Stimulated activated CD8-positive, alpha-beta memory T cell treated with anti-CD3 and anti-CD28 coated beads, Interleukin-7, amount 100 ng/mL, for 24 hours (primary cell): ENCODE data around the gene MICAL2.

Source experiments
- DNase-seq: peaks from one replicate; pipeline ENCODE4 v3.0.0-alpha.2; 2020; ENCODE audit warnings: low read depth

MICAL2 gene

DNA sequence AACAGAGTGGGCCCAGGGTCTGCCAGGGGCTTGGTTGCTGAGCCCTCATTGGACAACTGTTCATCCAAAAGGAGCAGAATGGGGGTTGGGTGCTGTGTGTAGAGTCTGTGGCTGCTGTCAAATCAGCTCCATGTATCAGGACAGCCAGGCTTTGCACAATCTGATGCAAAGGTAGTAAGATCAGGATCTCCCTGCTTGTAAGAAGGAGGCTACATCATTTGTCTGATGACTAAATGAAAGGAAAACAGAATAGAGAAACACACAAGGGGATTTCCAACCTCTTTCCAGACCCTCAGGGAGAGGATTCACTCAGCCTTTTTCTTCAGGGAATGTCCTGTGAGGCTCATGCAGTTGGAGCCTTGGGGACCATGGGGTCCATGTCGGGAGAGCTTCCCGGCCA is 7.2 kb downstream of the MICAL2 start:
- DNase-seq = no peak

DNA sequence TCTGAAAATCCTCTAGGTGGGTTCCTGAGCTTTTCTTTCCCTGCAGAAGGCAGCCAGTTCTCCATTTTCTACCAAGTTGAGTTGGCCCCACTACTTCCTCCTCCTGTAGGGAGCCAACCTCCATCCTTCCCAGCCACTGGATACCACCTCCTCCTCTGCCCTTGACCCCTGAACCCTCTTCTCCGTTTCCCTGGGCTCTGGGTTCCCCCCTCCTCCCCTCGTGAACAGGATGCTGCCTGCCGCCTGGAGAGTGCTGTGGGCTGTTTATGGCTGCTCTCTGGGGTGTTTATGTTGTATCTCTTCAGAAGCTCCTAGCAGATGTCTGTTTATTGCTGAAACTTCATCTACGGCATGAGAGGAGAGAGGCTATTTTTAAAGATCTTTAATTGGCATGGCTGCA is 8.6 kb downstream of the MICAL2 start:
- DNase-seq = no peak

DNA sequence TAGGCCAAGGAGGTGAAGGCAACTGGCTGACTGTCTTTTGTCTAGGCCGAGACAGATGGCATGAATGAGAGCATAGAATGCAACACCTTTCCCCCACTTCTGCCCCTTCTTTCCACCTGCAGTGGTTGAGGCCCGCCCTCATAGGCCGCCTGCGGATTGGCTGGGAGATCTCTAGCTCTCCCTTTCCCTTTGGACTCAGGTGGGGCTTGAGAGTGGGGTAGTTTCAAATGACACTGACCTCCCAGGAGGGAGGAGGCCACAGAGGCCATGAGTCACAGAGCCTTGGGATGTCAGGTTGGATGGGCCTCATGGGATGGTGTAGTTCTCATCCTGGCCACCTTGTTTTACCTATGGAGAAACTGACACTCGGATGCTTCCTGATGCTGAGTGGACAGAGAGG is 9.1 kb downstream of the MICAL2 start:
- no peak for DNase-seq

DNA sequence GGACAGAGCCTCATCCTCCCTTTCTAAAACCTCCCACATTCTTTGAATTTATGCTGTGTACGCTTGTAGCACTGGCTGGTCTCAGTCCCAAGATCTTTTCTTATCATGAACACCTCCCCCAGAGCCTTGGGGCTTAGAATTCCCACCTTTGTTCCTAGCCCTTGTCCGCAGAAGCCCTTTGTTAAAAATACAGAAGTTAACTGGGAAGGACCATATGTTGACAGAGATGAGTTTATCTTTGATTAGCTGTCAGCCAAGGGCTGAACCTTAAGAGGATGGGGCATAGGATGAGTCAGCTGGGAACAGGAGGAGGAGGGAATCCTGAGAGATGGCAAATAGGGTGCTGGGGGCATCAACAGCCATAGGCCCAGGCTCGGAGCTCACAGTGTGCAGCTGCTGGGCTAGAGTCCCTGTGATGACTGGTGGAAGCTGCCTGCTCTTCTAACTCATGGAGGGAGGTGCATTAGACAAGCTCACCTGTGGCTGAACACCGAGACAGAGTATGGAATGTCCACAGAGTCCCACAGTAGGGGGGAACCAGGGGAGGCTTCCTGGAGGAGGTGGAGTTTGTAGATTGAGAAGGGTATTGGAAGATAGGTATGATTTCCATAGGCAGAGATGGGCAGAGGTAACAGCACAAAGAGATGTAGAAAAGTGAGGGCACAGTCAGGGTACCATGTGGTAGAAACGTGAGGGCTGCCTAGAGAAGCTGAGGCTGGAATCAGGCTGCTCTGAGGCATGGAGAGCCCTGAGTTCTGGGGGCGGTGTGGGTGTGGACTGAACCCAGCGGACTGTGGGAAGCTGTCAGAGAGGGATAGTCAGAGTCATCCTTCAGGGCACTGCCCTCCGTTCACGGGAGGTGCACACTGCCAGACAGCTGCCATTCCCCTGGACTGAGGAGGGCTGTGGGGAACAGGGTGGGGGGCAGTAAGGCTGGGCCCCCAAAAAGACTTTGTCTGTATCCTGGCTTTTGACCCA is 9.9 kb downstream of the MICAL2 start:
- DNase-seq = no peak

DNA sequence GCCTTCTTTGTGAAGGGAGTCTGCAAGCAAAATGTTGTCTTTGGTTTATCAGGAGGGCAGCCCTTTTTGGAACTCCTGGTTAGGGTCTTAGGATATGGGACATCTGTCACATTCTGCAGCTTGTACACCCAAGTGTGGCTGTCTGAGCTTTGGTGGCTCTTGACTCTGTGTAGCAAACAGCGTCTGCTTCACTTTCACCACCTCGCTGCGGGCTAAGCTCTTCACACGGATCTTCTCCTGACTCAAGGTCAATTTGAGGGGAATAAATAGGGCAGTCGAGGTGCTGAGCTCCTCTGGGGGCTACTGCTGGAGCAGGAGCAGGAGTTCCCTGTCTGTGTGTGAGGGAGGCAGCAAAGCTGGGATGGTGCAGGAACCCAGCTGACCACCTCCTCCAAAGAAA is 10.6 kb downstream of the MICAL2 start:
- no peak for DNase-seq

DNA sequence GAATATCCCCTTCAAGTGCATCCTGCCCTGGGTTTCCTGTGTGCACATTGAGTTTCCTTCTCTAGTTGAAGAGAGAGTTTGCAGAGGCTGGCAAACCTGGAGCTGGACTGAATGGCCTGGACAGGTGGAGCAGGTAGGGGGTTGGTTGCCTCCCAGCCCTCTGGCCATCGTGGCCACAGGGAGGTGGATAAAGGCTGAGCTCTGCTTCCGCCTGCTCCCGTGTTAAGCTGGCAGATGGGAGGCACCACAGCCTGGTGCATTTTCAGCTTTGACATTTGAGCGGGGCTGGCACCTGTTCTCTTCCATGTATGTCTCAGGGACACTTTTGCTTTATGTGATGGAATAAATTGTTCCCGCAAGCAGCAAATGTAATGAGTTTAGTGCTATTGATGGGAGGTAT is 11.1 kb downstream of the MICAL2 start:
- DNase-seq = no peak

DNA sequence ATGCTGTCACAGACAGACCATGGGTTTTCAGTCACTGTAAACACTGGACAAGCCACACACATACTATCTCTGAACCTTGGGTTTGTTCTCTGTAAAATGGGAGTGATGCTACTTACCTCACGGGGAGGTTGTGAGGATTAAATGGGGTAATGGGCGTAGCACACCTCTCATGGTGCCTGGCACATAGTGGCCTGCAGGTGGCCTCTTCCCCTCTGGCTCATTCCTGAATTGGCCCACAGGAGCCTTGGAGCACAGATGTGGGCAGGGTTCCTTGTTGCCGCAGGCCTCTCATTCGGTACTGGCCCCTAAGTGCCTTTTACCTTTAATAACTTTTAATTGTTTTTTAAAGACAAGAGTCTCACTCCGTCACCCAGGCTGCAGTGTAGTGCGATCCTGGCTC is 11.7 kb downstream of the MICAL2 start:
- DNase-seq = no peak

DNA sequence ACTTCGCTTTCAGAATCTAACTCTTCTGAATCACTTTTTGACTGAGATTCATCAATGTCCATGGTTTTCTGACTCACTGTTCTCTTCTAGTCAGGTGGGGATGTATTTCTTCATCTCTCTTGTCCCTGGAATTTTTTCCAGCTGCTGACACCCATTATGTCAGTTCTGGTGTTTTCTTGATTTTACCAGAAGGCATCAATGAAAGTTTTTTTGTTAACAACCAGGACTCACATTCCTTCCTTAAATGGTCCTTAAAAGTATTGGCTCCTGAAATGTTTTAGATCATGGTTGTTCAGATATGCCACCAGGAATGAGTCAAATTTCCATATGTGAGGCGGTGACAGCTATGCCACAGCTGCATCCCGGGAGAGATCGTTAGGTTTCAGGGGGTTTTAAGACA is 12.9 kb downstream of the MICAL2 start:
- DNase-seq = no peak

DNA sequence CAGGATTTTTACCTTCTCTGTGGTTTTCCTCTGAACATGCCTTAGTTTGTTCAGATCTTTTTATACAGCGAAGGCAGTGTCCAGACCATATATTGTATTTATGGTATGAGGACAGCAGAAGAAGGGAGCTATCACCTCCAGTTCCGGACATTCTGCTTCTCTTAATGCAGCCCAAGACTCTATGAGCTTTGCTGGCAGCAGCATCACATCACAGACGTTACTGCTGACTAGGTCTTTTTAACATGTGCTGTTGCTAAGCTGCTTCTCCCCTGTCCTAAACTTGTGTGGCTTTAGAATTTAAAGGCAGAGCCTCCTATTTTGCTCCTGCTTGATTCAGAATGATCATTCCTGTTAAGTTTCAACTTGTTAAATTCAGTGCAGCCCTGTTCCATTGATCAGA is 13.4 kb downstream of the MICAL2 start:
- no peak for DNase-seq

DNA sequence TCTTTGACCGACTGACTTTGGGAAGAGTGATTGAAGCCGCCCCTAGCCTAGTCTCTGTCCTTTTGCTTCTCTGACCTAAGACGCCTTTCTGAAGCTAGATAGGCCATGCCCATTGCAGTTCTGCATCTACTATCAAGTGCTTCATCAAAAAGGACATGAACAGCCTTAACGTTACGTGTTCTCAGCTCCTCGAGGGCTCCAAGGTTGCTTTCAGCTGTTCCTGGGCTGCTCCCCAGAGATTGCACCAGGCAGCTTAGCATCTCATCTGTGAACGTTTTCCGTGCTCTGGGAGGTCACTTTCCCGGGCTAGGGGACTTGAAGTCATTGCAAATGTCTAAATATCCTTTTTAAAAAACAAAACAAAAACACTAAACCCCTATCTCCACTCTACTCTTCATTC is 13.9 kb downstream of the MICAL2 start:
- no peak for DNase-seq

DNA sequence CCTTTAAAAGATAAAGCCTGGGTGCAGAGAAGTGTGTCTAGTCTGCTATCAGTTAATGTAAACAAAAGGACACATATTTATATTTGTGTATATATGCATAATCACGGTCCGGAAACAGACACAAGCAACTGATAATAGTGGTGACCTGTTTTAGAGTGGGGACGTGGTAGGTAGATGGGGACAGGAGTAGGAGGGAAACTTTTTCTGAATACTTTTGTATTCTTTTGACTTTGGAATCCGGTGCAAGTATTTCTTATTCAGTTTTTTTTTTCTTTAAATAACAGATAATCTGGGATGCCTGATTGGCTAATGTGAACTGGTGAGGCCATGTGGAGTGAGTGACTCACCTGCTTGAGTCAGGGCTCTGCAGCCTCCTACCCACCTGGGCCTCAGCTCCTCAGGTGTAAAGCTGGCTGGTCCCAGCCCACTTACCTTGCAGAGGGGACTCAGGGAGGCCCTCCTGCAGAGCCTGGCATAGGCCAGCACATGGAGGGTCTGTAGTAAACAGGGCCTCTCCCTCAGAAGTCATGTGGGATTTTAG is 15.3 kb downstream of the MICAL2 start:
- DNase-seq = no peak

DNA sequence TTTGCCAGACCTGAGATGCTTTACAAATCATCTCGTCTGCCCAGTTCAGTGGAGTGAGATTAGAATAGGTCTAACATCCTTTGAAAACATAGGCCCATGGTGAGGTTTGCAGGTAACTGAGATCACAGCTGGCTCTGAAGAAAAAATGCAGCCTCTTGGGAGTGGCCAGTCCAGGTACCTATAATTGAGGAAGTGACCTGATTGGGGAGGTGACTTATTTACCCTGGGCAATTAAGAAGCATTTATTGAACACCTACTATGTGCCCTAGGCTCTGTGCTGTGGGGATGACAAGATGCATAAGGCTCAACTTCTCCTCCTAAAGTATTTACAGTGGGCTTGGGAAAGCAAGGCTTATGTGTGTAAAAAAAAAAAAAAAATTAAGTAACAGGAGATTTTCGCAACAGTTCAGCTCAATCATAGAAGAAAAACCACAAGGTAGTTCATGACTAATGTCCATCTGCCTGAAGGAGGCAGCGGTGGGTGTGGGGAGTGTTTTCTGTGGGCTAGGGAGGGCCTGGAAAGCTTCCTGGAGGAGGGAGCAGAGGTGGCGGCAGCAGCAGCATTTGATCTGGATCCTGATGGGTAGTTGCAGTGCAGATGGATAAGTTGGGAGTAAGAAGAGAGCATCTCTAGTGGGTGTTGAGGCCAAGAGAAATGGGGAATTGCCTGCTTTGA is 16.1 kb downstream of the MICAL2 start:
- no peak for DNase-seq

DNA sequence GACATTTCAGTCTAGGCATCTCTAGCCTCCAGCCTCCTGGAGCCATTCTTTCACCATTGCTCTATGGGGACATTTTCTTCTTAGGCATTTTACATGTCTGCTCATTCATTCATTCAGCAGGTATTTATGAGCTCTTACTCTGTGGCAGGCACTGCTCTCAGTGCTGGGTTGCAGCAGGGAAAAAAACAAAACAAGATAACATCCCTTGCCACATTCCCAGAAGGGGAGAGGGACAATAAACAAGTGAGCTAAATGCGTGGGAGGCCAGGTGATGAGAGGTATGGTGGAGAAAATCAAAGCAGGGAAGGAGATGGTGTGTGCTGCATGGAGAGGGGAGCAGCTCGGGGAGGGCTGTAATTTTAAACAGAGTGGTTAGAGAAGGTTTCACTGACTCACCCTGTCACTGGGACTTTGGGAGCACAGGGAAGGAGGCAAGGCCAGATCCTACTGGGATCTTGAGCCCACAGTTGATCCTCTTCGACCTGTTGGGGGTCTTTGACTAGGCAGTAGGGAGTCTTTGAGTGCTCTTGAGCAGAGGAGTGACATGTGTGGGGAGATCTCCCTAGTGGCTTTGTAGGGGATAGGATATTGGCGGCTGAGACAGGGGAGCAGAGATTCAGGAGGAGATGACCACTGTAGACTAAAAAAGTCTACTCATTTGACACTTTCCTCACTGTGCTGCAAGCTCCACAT is 17.0 kb downstream of the MICAL2 start:
- no peak for DNase-seq

DNA sequence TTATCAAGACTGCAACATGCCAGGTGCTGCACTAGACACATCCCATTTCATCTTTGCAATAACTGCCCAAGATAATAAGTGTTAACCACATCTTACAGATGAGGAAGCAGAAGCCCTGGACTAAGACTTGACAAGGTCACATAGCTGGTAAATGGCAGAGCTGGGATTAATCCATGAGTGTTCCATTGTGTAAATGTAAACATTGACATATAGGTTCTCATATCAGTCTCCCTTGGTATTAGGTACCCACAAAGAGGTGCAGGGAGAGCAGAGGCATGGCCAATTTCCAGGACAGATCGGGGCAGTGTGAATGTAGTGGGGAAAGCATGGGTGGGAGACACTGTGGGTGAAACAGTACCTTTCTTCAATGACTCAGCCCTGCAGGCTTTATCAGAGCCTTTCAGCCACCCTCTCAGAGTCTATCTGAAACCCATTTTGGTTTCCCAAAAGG is 17.9 kb downstream of the MICAL2 start:
- DNase-seq = no peak

DNA sequence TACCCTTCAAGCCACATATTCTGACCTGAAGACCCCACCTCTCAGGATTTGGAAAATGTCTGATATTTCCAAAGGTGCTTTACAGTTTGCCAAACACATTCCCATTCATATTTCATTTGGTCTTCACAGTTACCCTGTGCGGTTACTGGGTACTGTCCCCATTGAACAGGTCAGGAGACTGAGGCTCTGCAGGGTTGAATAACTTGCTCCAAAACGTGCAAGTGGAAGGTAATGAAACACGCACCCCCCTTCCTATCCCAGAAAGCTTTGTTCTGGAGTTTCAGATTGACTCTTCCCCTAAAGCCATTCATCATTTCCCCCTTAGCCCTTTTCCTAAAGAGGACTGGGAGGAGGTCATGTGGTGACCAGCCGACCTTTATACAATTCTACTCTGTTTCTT is 18.8 kb downstream of the MICAL2 start:
- no peak for DNase-seq

DNA sequence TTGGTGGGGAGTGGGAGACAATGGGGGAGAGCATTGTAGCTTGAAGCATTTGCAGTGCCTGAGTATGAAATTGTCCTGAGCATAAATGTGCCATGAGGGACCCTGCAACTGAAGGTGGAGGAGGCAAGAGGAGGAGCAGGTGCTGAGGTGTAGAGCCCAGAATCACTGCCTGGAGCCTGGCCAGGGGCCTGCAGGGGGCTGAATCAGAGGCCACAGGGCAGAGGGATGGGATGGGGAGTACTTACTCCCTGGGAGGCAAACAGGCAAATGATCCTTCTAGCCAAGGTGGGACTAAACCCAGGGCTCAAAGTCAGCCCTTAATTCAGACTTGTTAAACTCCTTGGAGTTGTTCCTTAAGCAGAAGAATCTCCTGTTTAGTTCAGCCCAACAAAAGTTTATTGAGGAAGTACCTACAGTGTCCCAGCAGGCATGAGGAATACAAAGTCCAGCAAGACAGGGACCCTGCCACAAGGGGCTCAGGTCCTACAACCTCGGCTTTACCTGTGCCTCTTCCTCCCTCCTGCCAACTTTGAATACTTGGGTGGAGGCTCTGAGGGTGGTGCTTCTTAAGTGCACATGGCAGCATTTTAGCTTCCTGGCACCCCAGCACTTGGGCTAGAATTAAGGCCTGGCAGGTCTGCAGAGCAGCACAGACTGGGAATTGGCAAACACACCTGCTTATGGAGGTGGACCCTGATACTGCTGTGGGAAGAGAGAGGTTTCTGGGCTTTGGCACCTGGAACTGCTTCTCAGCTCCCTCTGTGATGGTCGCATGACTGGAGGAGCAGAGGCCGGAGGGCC is 20.0 kb downstream of the MICAL2 start:
- no peak for DNase-seq

DNA sequence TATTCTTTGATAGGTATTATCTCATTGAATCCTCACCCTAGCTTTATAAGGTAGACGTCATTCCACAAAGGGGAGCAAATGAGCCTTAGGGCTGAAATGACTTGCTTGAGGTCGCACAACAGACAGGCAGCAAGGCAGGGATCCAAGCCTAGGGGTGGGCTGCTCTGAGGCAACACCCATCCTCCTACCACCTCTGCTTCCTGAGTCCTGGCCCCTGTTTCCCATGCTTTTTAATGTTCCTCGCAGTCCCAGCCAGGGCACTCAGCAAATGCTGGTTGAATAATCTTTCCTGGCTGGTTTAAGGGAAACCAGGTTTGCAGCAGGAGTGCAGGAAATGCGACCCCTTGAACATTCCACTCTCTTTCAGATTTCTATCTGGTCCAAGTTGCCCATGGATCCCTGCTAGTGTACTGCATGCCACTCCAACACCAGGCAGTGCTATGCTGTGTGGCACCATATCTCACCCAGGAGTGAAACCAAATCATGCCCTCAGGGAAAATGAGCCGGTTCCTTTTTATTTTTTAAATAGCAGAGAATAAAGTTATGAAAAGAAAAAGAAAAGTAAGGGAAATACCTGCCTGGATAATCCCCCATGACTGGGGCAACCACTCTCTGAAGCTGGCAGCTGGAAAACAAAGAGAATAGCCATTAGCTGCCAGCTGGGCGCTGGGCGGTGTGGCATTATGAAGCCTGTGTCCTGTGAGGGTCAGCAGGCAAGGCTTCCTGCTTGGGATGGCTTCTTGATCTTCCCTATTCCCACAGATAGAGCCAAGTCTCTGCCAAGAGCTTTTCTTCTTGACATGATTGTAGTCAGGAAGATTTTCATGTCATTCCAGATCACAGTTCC is 21.8 kb downstream of the MICAL2 start:
- no peak for DNase-seq

DNA sequence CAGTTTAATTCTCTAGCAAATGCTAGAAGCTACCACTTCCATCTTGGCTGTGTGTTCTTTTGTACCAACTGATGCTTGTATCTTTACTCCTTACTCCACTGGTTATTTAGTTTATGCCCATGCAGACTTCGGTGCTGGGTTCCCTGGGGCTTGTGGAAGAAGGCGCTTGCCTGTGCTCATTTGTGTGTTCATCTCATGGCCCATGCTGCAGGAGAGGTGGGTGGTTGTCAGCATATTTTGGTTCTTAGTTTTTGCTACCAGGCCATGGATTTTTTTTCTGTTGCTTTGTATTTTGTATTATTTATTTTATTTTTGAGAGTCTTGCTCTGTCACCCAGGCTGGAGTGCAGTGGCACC is 22.4 kb downstream of the MICAL2 start:
- no peak for DNase-seq

DNA sequence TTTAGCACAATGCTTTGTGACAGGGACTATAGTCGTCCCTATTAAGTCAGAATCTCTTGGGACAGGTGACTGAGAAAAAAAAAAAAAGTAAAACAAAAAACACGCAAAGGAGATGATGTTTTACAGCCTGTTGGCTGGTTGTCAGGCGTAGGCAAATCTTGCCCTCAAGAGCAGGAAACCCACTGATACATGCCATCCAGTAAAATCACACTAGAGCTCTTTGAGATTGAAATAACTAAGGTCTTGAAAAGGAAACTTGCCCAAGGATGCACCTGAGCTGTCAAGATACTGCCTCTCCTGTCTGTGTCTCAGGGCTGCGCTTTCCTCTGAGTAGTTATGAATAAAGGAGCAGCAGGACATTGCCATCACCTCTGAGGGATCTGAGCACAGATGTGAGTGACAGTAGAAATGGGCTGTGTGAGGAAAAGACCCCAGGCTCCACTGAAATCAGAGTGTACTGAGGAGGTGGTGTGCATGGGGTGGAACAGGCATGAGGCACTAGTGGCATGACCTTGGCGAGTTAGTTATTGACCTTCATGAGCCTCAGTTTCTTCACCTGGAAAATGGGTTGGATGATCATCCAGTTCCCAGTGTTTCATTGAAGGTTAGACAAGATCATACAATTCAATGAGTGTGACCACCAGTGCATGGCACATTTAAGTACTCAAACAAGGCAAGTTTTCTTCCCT is 23.3 kb downstream of the MICAL2 start:
- no peak for DNase-seq

DNA sequence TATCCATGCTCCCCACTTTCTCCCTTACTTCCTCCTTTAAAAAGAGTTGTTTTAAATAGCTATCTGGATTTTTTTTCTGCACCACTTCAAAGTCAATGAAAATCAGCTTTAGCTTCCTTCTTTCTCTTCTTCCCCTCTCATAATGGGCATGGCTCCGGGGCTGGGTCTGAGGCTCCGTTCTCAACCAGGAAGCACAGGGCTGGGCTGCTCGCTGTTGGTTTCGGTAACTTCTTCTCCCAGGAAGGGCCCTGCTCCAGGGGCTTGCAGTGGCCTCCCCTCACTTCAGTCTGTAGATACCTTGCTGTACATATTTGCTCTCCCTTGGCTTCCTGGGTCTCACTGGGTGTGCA is 23.8 kb downstream of the MICAL2 start:
- no peak for DNase-seq
